ENCODE results near the gene STK11IP.

- TF ChIP-seq GATA2 (IDR thresholded peaks at IDR 0.05; ENCODE audit: low read depth, low read length) = no peak
- no peak for TF ChIP-seq GATA3 (IDR thresholded peaks at IDR 0.05; ENCODE audit: low read depth, low read length)
Observed at GRCh38 chr2:219644801-219645480, 47.3 kb downstream of the STK11IP start.
